ENCODE results near the gene OGA.

Gene OGA

GRCh38 chr10:101838416-101838970 is 20.2 kb upstream of the OGA start:
- DNase-seq (ENCODE audit: low read depth, low spot score), result no peak
- H3K27ac ChIP-seq, result no peak overlapping the region

- DNase-seq (ENCODE audit: low read depth, low spot score), result no peak
- H3K27ac ChIP-seq, result no peak overlapping the region
Observed at GRCh38 chr10:101837748-101838147, 19.5 kb upstream of the OGA start.

DNA sequence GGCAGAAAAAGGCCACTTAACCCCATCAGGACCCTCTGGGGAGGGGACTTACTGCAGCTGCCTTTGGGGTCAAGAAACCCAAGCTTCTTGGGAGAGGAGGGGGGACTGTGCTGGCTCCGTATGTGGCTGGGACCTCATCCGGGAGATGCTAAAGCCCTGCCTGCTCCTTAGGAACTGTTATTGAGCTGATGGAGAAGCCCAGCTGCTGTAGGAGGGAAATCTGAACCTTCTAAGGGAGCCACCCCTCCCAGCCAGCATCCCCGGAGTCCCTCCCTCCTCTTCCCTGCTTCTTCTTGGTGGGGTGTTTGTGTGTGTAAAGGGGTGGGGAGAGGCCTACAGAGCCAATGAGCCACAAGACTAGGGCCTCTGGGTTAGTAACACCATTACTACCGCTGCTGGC is 17.1 kb upstream of the OGA start:
- H3K27ac ChIP-seq, result no peak overlapping the region
- DNase-seq (ENCODE audit: low read depth, low spot score), result no peak

DNA sequence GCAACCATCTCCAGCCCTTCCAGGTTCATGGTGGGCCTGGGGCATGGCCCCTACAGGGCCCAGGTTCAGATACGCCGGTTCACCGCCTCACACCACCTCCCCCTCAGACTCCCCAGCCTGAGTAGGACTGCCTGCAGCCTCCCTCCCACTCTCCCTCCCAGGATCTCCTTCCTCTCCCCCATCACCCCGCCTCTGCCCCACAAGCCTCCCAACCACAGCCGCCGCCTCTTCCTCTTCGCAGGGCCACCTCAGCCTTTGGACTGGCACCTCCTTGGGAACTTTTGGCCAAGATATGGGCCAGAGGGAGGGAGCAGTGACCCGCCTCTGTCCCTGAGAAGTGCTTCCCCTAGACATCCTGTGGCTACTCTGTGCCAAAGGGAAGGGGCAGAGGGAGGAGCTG is 16.1 kb upstream of the OGA start:
- DNase-seq (ENCODE audit: low read depth, low spot score), result no peak
- H3K27ac ChIP-seq, result no peak overlapping the region

GRCh38 chr10:101833466-101833865 is 15.2 kb upstream of the OGA start:
- H3K27ac ChIP-seq, result no peak overlapping the region
- DNase-seq (ENCODE audit: low read depth, low spot score), result no peak

GRCh38 chr10:101832325-101832771 is 14.1 kb upstream of the OGA start:
- DNase-seq (ENCODE audit: low read depth, low spot score), result no peak
- no peak overlapping the region for H3K27ac ChIP-seq

GRCh38 chr10:101831169-101831811 is 13.0 kb upstream of the OGA start:
- DNase-seq (ENCODE audit: low read depth, low spot score), result no peak
- peak overlapping the region; percentile 24 for H3K27ac ChIP-seq

DNA sequence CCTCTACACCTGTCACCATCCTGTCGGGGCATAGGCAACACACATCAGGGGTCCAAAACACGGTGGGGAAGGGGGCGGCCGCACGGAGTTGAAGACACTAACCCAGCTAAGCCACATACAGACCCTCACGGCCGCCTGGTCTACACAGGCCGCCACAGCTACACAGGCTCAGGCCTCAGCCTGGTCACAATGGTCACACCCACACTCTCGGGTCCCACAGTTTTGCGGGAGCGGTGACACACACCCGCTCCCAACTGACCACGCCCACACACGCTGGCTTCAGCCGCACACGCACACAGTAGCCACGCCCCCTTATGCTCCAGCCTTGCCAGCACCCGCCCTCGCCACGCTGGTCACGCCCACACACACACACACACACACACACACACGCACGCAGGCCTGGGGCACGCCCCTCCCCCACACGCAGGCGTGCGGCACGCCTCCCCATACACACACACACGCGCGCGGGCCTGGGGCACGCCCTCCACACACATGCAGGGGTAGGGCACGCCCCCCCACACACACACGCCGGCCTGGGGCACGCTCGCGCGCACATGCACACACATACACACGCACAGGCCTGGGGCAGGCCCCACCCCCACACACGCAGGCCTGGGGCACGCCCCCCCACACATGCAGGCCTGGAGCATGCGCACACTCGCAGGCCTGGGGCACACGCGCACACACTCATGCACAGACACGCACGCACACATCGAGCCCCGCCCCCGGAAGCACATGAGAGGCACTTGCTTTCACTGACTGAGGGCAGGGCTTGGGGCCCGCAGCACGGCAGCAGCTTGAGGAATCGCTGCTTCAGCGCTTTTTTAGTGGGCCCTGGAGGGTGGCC is 12.3 kb upstream of the OGA start:
- DNase-seq (ENCODE audit: low read depth, low spot score), result peak; percentile 60
- H3K27ac ChIP-seq, result peak overlapping the region; percentile 24

GRCh38 chr10:101829561-101830315 is 11.5 kb upstream of the OGA start:
- H3K27ac ChIP-seq, result peak overlapping the region; percentile 24
- DNase-seq (ENCODE audit: low read depth, low spot score), result no peak

GRCh38 chr10:101828766-101829551 is 10.7 kb upstream of the OGA start:
- no peak overlapping the region for H3K27ac ChIP-seq

DNA sequence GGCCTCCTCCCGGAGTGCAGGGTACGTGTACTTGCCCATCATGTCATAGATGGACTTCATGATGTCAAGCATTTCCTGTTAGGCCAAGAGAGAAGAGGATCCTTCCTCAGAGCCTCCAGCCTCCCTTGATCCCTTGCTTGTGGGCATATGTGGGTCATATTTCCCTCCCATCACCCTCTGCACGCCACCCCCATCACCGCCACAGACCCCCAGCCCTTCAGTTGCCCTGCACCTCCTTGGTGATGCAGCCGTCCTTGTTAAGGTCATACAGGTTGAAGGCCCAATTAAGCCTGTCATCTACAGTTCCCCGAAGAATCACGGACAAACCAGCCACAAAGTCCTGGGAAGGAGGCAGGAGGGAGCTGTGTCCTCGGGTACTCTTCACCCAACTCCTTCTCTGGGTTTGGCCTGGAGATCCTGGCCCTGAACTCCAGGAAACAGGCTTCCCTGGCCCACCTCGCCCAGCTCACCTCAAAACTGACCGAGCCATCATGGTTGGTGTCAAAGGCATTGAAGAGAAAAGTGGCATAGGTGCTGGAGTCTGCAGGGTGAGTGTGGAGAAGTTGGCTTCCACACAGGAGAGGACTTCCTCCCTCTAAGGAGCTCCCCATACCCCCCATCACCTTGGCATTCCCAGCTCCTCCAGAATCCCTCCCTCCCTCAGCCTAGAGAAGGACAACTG is 9.8 kb upstream of the OGA start:
- no peak overlapping the region for H3K27ac ChIP-seq
- DNase-seq (ENCODE audit: low read depth, low spot score), result no peak

More at GRCh38 chr10:101828766-101829551, 10.7 kb upstream of the OGA start:
- no peak for DNase-seq (ENCODE audit: low read depth, low spot score)

DNA sequence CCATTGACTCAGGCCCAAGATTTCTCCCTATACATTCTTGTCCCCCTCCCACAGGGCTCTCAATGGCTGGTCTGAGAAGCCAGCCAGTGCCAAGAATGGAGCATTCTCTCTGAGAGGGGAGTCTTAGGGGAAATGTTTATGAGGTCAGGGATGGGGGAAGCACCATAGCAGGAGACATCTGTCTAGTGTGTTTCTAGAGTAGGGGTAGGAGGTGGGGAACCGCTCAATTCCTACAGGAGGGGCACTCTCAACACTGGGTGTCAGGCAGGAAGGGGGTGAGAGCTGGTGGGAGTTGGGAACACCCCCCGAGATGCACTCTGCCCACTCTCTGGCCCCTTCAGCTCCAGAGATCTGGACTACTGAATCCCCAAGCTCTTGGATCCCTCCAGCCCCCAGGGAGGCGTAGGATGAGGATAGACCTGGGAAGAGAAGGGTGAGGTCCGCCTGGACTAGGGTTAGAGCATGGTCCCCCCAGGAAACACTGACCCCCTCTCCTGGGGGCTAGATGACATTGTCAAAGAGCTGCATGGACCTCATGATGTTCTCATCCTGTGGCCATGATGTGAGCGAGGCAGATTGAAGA is 8.7 kb upstream of the OGA start:
- no peak overlapping the region for H3K27ac ChIP-seq

GRCh38 chr10:101824736-101825135 is 6.5 kb upstream of the OGA start:
- DNase-seq (ENCODE audit: low read depth, low spot score), result no peak
- no peak overlapping the region for H3K27ac ChIP-seq

More for the DNA sequence above, 8.7 kb upstream of the OGA start:
- no peak for DNase-seq (ENCODE audit: low read depth, low spot score)

DNA sequence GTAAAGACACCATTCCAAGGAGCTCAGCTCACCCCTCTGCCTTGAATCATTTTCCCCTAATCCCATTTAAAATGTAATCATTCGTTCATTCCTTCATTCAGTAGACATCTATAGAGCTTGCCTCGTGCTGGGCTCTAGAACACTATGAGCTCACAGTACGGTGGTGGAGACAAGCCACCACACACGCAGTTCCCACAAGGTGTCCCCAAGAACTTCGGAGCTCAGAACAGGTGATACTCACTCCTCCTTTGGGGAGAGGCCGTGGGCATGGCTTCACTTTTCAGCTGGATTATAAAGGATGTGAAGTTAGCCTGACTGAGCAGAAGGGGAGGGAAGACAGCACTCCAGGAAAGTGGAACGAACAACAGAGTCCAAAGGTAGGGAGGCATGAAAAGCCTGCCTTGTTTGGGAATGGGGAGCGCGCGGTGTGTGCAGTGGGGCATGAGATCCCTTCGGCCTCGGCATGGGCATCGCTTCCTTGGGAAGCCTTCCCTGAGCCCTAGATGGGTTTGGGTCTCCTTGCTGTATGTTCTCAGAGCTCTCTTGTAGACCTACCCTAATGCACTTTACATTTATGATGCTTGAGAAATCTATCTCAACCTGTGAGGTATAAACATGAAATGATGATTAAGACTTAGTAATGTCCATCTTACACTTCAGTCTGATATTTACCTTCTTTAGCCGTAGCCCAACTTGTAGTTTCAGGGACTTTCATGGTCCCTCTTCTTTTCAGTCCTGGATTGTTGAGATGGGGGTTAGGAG is 809 bp upstream of the OGA start:
- peak overlapping the region; percentile 87 for H3K27ac ChIP-seq
- no peak for DNase-seq (ENCODE audit: low read depth, low spot score)

DNA sequence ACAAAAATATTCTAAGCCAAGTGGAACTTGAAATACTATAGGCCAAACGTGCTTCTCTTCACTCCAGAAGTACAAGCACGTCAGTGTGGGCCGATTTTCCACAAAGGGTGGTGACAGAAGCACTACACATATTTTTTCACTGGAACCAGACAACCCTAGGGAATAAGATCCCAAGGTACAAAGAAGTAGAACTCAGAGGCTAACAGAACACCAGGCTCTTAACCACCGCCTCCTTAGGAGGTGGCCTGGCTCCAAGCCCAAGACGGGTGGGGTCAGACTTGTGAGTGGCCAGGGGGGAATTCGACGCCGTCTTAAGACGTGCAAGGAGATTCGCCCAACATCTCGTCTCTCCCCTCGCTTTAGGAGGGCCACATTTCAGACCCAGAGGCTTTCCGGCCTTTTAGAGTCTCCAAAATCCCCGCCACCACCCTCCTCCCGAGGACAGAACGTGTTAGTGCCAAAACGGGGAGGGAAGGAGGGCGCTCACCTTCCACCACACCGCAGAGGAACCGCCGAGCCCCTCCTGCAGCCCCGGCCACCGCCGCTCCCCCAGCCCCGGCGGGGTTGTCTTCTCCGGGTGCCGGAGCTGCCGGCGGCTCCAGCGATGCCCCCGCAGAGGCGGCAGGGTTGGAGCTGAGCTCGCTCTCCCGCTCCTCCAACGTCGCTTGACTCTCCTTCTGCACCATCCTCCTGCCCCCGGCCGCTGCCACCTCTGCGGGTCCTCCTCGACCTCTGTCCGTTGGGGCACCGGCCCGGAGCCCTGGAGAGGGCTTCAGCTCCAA is 716 bp downstream of the OGA start:
- DNase-seq (ENCODE audit: low read depth, low spot score), result peak; percentile 72
- H3K27ac ChIP-seq, result peak overlapping the region; percentile 87

DNA sequence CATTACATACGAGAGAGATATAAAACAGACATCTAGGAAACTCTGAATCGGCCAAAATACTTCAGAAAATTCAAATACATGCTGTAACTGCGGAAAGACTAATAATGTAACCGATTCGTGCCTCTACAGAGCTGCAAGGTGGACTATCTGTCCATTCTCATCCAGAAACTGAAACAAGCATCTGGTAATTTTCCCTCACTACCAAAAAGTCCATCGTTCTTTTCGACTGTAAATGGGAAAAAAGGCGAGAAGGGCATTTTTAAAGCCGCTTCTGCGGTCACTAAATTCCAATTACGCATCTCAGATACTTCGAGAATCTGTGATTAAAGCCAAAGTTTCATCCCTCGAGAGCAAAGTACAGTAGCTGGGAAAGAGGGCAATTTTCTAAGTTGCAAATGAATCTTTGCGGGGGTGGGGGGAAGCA is 1.3 kb downstream of the OGA start:
- H3K27ac ChIP-seq, result peak overlapping the region; percentile 87
- no peak for DNase-seq (ENCODE audit: low read depth, low spot score)

GRCh38 chr10:101816376-101816775 is 1.9 kb downstream of the OGA start:
- H3K27ac ChIP-seq, result no peak overlapping the region
- DNase-seq (ENCODE audit: low read depth, low spot score), result no peak
